ENCODE data around the gene TCERG1L. TPM values are rescaled to one million over a fixed set of nuclear protein-coding genes. Genes with fewer than 3 reads are reported as not detected.
"Not testable (repeated sequence)": the region's sequence is repeated elsewhere in the genome, so short reads cannot be mapped to it uniquely, and the experiment has no call there.

Gene TCERG1L
- total RNA-seq, 1 experiment from 2014 or later = 1.5 TPM

DNA sequence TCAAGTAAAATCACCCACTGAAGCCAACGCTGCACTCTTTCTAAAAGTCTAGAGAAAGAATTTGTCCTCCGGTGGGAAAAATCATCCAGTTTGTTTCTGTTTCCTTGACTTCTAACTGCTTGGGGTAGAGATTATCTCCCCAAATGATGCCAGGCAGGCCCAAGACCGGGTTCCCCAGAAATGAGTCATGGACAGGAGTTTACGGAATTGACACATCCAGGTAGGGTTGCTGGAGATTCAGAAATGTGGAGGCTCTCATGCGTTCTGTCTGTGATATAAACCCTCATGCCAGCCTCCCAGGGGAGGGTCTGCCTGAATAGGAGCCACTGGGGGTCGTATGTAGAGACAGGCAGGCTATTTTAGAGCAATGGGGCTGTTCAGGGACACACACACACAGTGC is 230.9 kb downstream of the TCERG1L start (continued):
- TF ChIP-seq, protein P1, sequence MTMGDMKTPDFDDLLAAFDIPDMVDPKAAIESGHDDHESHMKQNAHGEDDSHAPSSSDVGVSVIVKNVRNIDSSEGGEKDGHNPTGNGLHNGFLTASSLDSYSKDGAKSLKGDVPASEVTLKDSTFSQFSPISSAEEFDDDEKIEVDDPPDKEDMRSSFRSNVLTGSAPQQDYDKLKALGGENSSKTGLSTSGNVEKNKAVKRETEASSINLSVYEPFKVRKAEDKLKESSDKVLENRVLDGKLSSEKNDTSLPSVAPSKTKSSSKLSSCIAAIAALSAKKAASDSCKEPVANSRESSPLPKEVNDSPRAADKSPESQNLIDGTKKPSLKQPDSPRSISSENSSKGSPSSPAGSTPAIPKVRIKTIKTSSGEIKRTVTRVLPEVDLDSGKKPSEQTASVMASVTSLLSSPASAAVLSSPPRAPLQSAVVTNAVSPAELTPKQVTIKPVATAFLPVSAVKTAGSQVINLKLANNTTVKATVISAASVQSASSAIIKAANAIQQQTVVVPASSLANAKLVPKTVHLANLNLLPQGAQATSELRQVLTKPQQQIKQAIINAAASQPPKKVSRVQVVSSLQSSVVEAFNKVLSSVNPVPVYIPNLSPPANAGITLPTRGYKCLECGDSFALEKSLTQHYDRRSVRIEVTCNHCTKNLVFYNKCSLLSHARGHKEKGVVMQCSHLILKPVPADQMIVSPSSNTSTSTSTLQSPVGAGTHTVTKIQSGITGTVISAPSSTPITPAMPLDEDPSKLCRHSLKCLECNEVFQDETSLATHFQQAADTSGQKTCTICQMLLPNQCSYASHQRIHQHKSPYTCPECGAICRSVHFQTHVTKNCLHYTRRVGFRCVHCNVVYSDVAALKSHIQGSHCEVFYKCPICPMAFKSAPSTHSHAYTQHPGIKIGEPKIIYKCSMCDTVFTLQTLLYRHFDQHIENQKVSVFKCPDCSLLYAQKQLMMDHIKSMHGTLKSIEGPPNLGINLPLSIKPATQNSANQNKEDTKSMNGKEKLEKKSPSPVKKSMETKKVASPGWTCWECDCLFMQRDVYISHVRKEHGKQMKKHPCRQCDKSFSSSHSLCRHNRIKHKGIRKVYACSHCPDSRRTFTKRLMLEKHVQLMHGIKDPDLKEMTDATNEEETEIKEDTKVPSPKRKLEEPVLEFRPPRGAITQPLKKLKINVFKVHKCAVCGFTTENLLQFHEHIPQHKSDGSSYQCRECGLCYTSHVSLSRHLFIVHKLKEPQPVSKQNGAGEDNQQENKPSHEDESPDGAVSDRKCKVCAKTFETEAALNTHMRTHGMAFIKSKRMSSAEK (CRISPR knock-in tag; IDR thresholded peaks at IDR 0.05; ENCODE audit: borderline replicate concordance) = no peak
- TF ChIP-seq ATF1 (CRISPR knock-in tag; IDR thresholded peaks at IDR 0.05) (no peak), GABPB1 (CRISPR knock-in tag; IDR thresholded peaks at IDR 0.05) (no peak), ZNF671 (CRISPR knock-in tag; IDR thresholded peaks at IDR 0.05) (no peak)
- TF ChIP-seq, protein P2, sequence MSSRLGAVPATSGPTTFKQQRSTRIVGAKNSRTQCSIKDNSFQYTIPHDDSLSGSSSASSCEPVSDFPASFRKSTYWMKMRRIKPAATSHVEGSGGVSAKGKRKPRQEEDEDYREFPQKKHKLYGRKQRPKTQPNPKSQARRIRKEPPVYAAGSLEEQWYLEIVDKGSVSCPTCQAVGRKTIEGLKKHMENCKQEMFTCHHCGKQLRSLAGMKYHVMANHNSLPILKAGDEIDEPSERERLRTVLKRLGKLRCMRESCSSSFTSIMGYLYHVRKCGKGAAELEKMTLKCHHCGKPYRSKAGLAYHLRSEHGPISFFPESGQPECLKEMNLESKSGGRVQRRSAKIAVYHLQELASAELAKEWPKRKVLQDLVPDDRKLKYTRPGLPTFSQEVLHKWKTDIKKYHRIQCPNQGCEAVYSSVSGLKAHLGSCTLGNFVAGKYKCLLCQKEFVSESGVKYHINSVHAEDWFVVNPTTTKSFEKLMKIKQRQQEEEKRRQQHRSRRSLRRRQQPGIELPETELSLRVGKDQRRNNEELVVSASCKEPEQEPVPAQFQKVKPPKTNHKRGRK (CRISPR knock-in tag; IDR thresholded peaks at IDR 0.05; ENCODE audit: borderline replicate concordance) = no peak
- TF ChIP-seq, protein P3, sequence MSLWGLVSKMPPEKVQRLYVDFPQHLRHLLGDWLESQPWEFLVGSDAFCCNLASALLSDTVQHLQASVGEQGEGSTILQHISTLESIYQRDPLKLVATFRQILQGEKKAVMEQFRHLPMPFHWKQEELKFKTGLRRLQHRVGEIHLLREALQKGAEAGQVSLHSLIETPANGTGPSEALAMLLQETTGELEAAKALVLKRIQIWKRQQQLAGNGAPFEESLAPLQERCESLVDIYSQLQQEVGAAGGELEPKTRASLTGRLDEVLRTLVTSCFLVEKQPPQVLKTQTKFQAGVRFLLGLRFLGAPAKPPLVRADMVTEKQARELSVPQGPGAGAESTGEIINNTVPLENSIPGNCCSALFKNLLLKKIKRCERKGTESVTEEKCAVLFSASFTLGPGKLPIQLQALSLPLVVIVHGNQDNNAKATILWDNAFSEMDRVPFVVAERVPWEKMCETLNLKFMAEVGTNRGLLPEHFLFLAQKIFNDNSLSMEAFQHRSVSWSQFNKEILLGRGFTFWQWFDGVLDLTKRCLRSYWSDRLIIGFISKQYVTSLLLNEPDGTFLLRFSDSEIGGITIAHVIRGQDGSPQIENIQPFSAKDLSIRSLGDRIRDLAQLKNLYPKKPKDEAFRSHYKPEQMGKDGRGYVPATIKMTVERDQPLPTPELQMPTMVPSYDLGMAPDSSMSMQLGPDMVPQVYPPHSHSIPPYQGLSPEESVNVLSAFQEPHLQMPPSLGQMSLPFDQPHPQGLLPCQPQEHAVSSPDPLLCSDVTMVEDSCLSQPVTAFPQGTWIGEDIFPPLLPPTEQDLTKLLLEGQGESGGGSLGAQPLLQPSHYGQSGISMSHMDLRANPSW (CRISPR knock-in tag; conservative IDR thresholded peaks at IDR 0.05; ENCODE audit: low read depth) = no peak

DNA sequence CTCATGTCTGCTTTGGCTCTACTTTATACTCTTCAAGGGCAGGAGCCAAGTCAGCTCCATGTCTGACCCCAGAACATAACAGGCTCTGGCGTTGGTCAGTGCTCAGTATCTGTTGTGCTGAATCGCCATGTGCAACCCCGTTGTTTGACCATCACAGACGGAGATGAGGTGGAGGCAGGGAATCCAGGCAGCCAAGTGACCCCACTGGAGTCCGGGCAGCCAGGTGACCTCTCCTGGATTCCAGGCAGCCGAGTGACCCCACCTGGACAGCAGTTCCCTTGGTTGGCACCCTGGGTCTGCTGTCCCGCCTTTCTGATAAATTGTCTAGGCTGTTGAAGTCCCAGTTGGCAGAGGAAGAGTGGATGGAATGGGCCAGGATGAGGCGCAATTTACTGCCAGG is 232.2 kb downstream of the TCERG1L start:
- TF ChIP-seq IRF2 (CRISPR knock-in tag; IDR thresholded peaks at IDR 0.05; ENCODE audit: borderline replicate concordance, low read depth) (no peak), HMGA2 (CRISPR knock-in tag; IDR thresholded peaks at IDR 0.05) (no peak), SMAD3 (CRISPR knock-in tag; IDR thresholded peaks at IDR 0.05; ENCODE audit: borderline replicate concordance) (no peak), TEAD1 (CRISPR knock-in tag; IDR thresholded peaks at IDR 0.05) (no peak), SMAD4 (CRISPR knock-in tag; IDR thresholded peaks at IDR 0.05) (no peak), RELA (CRISPR knock-in tag; IDR thresholded peaks at IDR 0.05; ENCODE audit: borderline replicate concordance) (no peak), ATF1 (CRISPR knock-in tag; IDR thresholded peaks at IDR 0.05) (no peak), TP53 (CRISPR knock-in tag; IDR thresholded peaks at IDR 0.05) (no peak), ZNF423 (CRISPR knock-in tag; IDR thresholded peaks at IDR 0.05) (no peak), ETV6 (CRISPR knock-in tag; IDR thresholded peaks at IDR 0.05) (no peak)
- TF ChIP-seq, protein P4, sequence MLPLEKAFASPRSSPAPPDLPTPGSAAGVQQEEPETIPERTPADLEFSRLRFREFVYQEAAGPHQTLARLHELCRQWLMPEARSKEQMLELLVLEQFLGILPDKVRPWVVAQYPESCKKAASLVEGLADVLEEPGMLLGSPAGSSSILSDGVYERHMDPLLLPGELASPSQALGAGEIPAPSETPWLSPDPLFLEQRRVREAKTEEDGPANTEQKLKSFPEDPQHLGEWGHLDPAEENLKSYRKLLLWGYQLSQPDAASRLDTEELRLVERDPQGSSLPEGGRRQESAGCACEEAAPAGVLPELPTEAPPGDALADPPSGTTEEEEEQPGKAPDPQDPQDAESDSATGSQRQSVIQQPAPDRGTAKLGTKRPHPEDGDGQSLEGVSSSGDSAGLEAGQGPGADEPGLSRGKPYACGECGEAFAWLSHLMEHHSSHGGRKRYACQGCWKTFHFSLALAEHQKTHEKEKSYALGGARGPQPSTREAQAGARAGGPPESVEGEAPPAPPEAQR (CRISPR knock-in tag; IDR thresholded peaks at IDR 0.05) = no peak
- TF ChIP-seq, protein P5, sequence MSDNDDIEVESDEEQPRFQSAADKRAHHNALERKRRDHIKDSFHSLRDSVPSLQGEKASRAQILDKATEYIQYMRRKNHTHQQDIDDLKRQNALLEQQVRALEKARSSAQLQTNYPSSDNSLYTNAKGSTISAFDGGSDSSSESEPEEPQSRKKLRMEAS (CRISPR knock-in tag; IDR thresholded peaks at IDR 0.05) = no peak
- no peak overlapping the region for H3K4me3 Mint-ChIP-seq
- no peaks in the 10 kb centered on the region for H3K4me1 Mint-ChIP-seq
- ChIA-PET CTCF (no interaction called here), POLR2A (no interaction called here)
- DNase-seq (ENCODE audit: low spot score) (no peak), ATAC-seq (no peak)
- no peak overlapping the region for H3K27ac Mint-ChIP-seq
- H3K27me3 Mint-ChIP-seq (ENCODE audit: low read depth) = peaks cover 6% of the 10 kb centered on the region
- peaks cover 64% of the 10 kb centered on the region for H3K36me3 Mint-ChIP-seq
- H3K9me3 Mint-ChIP-seq = peaks cover 56% of the 10 kb centered on the region

DNA sequence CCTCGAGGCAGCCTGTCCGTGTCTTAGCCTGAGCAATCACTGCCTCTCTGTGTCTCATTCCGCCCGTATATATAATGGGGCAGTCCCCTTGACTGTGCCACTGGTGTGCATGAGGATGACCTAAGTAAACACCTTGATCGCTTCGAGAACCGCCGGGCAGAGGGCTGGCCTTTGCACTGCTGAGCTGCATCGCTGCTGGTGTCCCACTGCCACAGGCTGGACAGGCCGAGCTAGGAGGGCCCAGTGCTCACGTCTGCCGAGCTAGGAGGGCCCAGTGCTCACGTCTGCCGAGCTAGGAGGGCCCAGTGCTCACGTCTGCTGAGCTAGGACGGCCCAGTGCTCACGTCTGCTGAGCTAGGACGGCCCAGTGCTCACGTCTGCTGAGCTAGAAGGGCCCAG is 232.6 kb downstream of the TCERG1L start:
- POLR2A ChIA-PET = not testable (repeated sequence)

More for the DNA sequence above, 232.6 kb downstream of the TCERG1L start:
- H3K4me3 Mint-ChIP-seq; ATAC-seq; H3K4me1 Mint-ChIP-seq; CTCF ChIA-PET; H3K27me3 Mint-ChIP-seq (ENCODE audit: low read depth); DNase-seq (ENCODE audit: low spot score); H3K27ac Mint-ChIP-seq: not testable (repeated sequence)
- H3K9me3 Mint-ChIP-seq = peaks cover 55% of the 10 kb centered on the region
- H3K36me3 Mint-ChIP-seq = peaks cover 63% of the 10 kb centered on the region

Measured in WTC11 (cell line).